H1 (cell line): ENCODE measurements around the gene GPS1. TPM values are rescaled to one million over a fixed set of nuclear protein-coding genes. Genes with fewer than 3 reads are reported as not detected.

Source experiments
- CTCF ChIA-PET: fragments of 300-600 bp; sonication (Branson Sonifier 250); formaldehyde crosslinking; loops from one replicate; lab custom pipeline; 2021; ENCODE audit not compliant: partially characterized antibody; lab: Charles Lee
- POLR2A ChIA-PET: fragments of 300-600 bp; sonication (Branson Sonifier 250); formaldehyde crosslinking; loops from one replicate; lab custom pipeline; 2021; ENCODE audit warnings: inconsistent platforms; ENCODE audit not compliant: partially characterized antibody; lab: Charles Lee
- DNase-seq, 2 experiments: peaks; one replicate each; pipeline versions ENCODE4 v3.0.0 to v3.0.0-alpha.2; 2010 to 2022; ENCODE audit warnings: low spot score in 2 of 2, low read depth in 1 of 2, mixed read lengths in 1 of 2
- FAIRE-seq: peaks from 2 replicates; lab custom pipeline; 2011; peaks lifted over from hg19 to GRCh38; lab: Jason Lieb, UNC
- H2AFZ ChIP-seq: 2 replicates; pipeline ENCODE4 v1.8.1; 2012; ENCODE audit warnings: low read length, inconsistent platforms
- H2AK5ac ChIP-seq: 2 replicates; pipeline ENCODE4 v1.6.1; 2013; ENCODE audit warnings: low read depth, low read length
- H2BK120ac ChIP-seq: replicated peaks from 2 replicates; pipeline ENCODE3; 2013; ENCODE audit warnings: low read depth, low read length, inconsistent platforms
- H2BK12ac ChIP-seq: 2 replicates; pipeline ENCODE4 v1.6.1; 2013; ENCODE audit warnings: low read depth, low read length
- H2BK15ac ChIP-seq: 2 replicates; pipeline ENCODE4 v1.6.1; 2013; ENCODE audit warnings: low read length
- H2BK20ac ChIP-seq: 2 replicates; pipeline ENCODE4 v1.6.1; 2013; ENCODE audit warnings: low read length
- H2BK5ac ChIP-seq: 2 replicates; pipeline ENCODE4 v1.6.1; 2013; ENCODE audit warnings: low read depth, low read length
- H3K14ac ChIP-seq: 2 replicates; pipeline ENCODE4 v1.6.1; 2013; ENCODE audit warnings: inconsistent platforms; ENCODE audit not compliant: insufficient read length
- H3K18ac ChIP-seq: 2 replicates; pipeline ENCODE4 v1.6.1; 2013; ENCODE audit warnings: low read length; ENCODE audit errors: extremely low read depth
- H3K23ac ChIP-seq: 2 replicates; pipeline ENCODE4 v1.6.1; 2013; ENCODE audit warnings: inconsistent platforms; ENCODE audit not compliant: insufficient read length
- H3K23me2 ChIP-seq: 2 replicates; pipeline ENCODE4 v1.6.1; 2013; ENCODE audit warnings: low read depth, low read length
- H3K27ac ChIP-seq: 2 replicates; pipeline ENCODE4 v1.6.1; 2011; ENCODE audit warnings: low read depth, low read length, inconsistent platforms
- H3K27me3 ChIP-seq, 4 experiments: replicated peaks in 1 of 4; 1 replicate in 1 of 4; 2 replicates in 3 of 4; pipeline versions ENCODE4 v1.6.1 to v1.8.1; 2011 to 2013; ENCODE audit warnings: low read length in 3 of 4, mild to moderate bottlenecking in 3 of 4, inconsistent platforms in 2 of 4, mixed read lengths in 2 of 4, moderate library complexity in 1 of 4; ENCODE audit not compliant: control insufficient read depth in 3 of 4, insufficient read depth in 3 of 4; ENCODE audit errors: extremely low read depth in 1 of 4
- H3K36me3 ChIP-seq, 4 experiments: 2 replicates each; pipeline versions ENCODE4 v1.6.1 to v1.8.1; 2011 to 2013; ENCODE audit warnings: mild to moderate bottlenecking in 4 of 4, low read length in 3 of 4, moderate library complexity in 2 of 4, control low read depth in 1 of 4, inconsistent platforms in 1 of 4; ENCODE audit not compliant: insufficient read depth in 4 of 4, control insufficient read depth in 2 of 4
- H3K4ac ChIP-seq: replicated peaks from 2 replicates; pipeline ENCODE3; 2013; ENCODE audit warnings: low read length, low read depth, mixed read lengths, inconsistent platforms; ENCODE audit not compliant: insufficient read length
- H3K4me1 ChIP-seq, 4 experiments: replicated peaks in 1 of 4; 1 replicate in 1 of 4; 2 replicates in 3 of 4; pipeline versions ENCODE4 v1.6.1 to v1.8.1; 2011 to 2013; ENCODE audit warnings: low read length in 3 of 4, inconsistent platforms in 2 of 4, mixed read lengths in 1 of 4; ENCODE audit not compliant: insufficient read depth in 4 of 4, control insufficient read depth in 3 of 4
- H3K4me2 ChIP-seq, 2 experiments: 2 replicates each; pipeline versions ENCODE4 v1.6.1 to v1.8.1; 2011 to 2013; ENCODE audit warnings: low read depth in 2 of 2, low read length in 2 of 2, control low read depth in 1 of 2, inconsistent platforms in 1 of 2, mild to moderate bottlenecking in 1 of 2; ENCODE audit not compliant: insufficient read depth in 1 of 2
- H3K4me3 ChIP-seq, 4 experiments: fragments of 200-600, 300-600 bp in 1 of 4; sonication (generic), shearing (Covaris generic), sonication (Bioruptor Twin) in 1 of 4; 2 replicates each; pipeline versions ENCODE4 v1.5.1 to v1.8.1; 2011 to 2016; ENCODE audit warnings: low read length in 4 of 4, low read depth in 3 of 4, control low read depth in 2 of 4, inconsistent platforms in 2 of 4, mild to moderate bottlenecking in 2 of 4, mixed read lengths in 1 of 4, moderate library complexity in 1 of 4; ENCODE audit not compliant: insufficient read depth in 2 of 4; ENCODE audit errors: extremely low read depth in 1 of 4
- H3K56ac ChIP-seq: replicated peaks from 2 replicates; pipeline ENCODE3; 2013; ENCODE audit warnings: low read depth, mild to moderate bottlenecking, mixed read lengths, low read length, inconsistent platforms; ENCODE audit not compliant: insufficient read length
- H3K79me1 ChIP-seq: 2 replicates; pipeline ENCODE4 v1.6.1; 2013; ENCODE audit warnings: low read depth, low read length, control low read depth
- H3K79me2 ChIP-seq, 2 experiments: 2 replicates each; pipeline versions ENCODE4 v1.6.1 to v1.8.1; 2012 to 2013; ENCODE audit warnings: low read length in 2 of 2, mild to moderate bottlenecking in 2 of 2, inconsistent platforms in 1 of 2; ENCODE audit not compliant: insufficient read depth in 2 of 2, control insufficient read depth in 1 of 2
- H3K9ac ChIP-seq, 4 experiments: replicated peaks in 1 of 4; 1 replicate in 1 of 4; 2 replicates in 3 of 4; pipeline versions ENCODE4 v1.6.1 to v1.8.1; 2011 to 2013; ENCODE audit warnings: low read depth in 3 of 4, low read length in 3 of 4, control low read depth in 2 of 4, mild to moderate bottlenecking in 2 of 4, moderate library complexity in 2 of 4, inconsistent platforms in 1 of 4; ENCODE audit errors: extremely low read depth in 1 of 4
- H3K9me3 ChIP-seq, 2 experiments: 2 replicates each; pipeline versions ENCODE4 v1.6.1 to v1.8.1; 2012 to 2013; ENCODE audit warnings: mild to moderate bottlenecking in 2 of 2, moderate library complexity in 2 of 2, control low read depth in 1 of 2, inconsistent platforms in 1 of 2, low read depth in 1 of 2, low read length in 1 of 2, mixed read lengths in 1 of 2; ENCODE audit not compliant: insufficient read depth in 2 of 2
- H4K20me1 ChIP-seq, 2 experiments: replicated peaks in 1 of 2; 2 replicates each; pipeline versions ENCODE3 to v1.8.1; 2011 to 2013; ENCODE audit warnings: inconsistent platforms in 2 of 2, low read length in 2 of 2, mild to moderate bottlenecking in 1 of 2; ENCODE audit not compliant: insufficient read depth in 2 of 2, control insufficient read depth in 1 of 2
- H4K5ac ChIP-seq: 2 replicates; pipeline ENCODE4 v1.6.1; 2013; ENCODE audit warnings: low read length, low read depth, mixed read lengths, inconsistent platforms; ENCODE audit not compliant: insufficient read length
- H4K8ac ChIP-seq: 2 replicates; pipeline ENCODE4 v1.8.0; 2013; ENCODE audit warnings: mild to moderate bottlenecking, moderate library complexity, low read length, inconsistent platforms; ENCODE audit not compliant: insufficient read depth; ENCODE audit errors: extremely low read depth
- H4K91ac ChIP-seq: replicated peaks from 2 replicates; pipeline ENCODE3; 2013; ENCODE audit warnings: low read length, mixed read lengths, inconsistent platforms; ENCODE audit not compliant: insufficient read length
- JUND ChIP-seq: IDR thresholded peaks from 2 replicates; pipeline ENCODE4 v1.6.1; 2011; ENCODE audit warnings: mild to moderate bottlenecking, improper control_type of control experiment, low read length
- KDM1A ChIP-seq: fragments of 200-600, 300-600 bp; sonication (generic); IDR thresholded peaks from 2 replicates; pipeline ENCODE4 v1.7.1; 2016; ENCODE audit warnings: mild to moderate bottlenecking, low read length, borderline replicate concordance
- KDM5A ChIP-seq: fragments of 200-600 bp; IDR thresholded peaks from 2 replicates; pipeline ENCODE4 v1.7.1; 2012; ENCODE audit warnings: mild to moderate bottlenecking, low read length, inconsistent platforms, mixed read lengths
- NANOG ChIP-seq: IDR thresholded peaks from 2 replicates; pipeline ENCODE4 v1.6.1; 2011; ENCODE audit warnings: low read length, low read depth, mild to moderate bottlenecking, inconsistent platforms; ENCODE audit not compliant: insufficient read depth, poor library complexity, severe bottlenecking
- NRF1 ChIP-seq: IDR thresholded peaks from 2 replicates; pipeline ENCODE4 v1.6.1; 2011; ENCODE audit warnings: mild to moderate bottlenecking, low read depth, low read length, improper control_type of control experiment
- RAD21 ChIP-seq, 2 experiments: IDR thresholded peaks in 1 of 2; conservative IDR thresholded peaks in 1 of 2; 2 replicates each; pipeline ENCODE4 v1.6.1; 2011; ENCODE audit warnings: low read depth in 2 of 2, low read length in 2 of 2, improper control_type of control experiment in 1 of 2, inconsistent platforms in 1 of 2, mild to moderate bottlenecking in 1 of 2, moderate library complexity in 1 of 2
- RNF2 ChIP-seq: fragments of 200-900, 300-1000 bp; sonication (generic); IDR thresholded peaks from 2 replicates; pipeline ENCODE4 v1.7.1; 2016; ENCODE audit warnings: borderline replicate concordance, low read depth, mild to moderate bottlenecking, antibody characterized with exemption, low read length; ENCODE audit not compliant: poor library complexity, severe bottlenecking; ENCODE audit errors: missing control alignments
- SP2 ChIP-seq: IDR thresholded peaks from 2 replicates; pipeline ENCODE4 v1.6.1; 2012; ENCODE audit warnings: mild to moderate bottlenecking, low read length, inconsistent platforms
- TEAD4 ChIP-seq: IDR thresholded peaks from 2 replicates; pipeline ENCODE4 v1.6.1; 2012; ENCODE audit warnings: low read depth, low read length, inconsistent platforms, mixed read lengths
- YY1 ChIP-seq: IDR thresholded peaks from 2 replicates; pipeline ENCODE4 v1.6.1; 2011; ENCODE audit warnings: low read depth, mild to moderate bottlenecking, low read length
- ZNF274 ChIP-seq: IDR thresholded peaks from 2 replicates; pipeline ENCODE4 v1.7.0; 2012; ENCODE audit warnings: low read length, borderline replicate concordance; ENCODE audit errors: extremely low read depth
- whole genome bisulfite sequencing, 2 experiments: shearing (Covaris generic) in 1 of 2; methylation state at CpG; one replicate each; pipeline versions ENCODE4 v1.1.6 to v1.1.7; 2013 to 2015; ENCODE audit warnings: low lambda C conversion rate in 2 of 2, mixed read lengths in 2 of 2, inconsistent platforms in 1 of 2, low coverage in 1 of 2, missing lambda C conversion rate in 1 of 2; ENCODE audit not compliant: insufficient replicate concordance in 2 of 2, insufficient coverage in 1 of 2, insufficient read length in 1 of 2; ENCODE audit errors: extremely low coverage in 1 of 2, missing lambda C conversion rate in 1 of 2; 5-methylcytosine and 5-hydroxymethylcytosine counted together
- polyA plus RNA-seq, 7 experiments: library from polyadenylated mRNA; depleted of rRNA in 3 of 7; stranded (reverse) in 5 of 7; unstranded in 2 of 7; fragments of >200 nt in 5 of 7; fragments of 200-250 nt in 2 of 7; gene quantifications; 1 replicate in 5 of 7; 2 replicates in 1 of 7; 4 replicates in 1 of 7; pipeline versions ENCODE4 v1.2.1 to v1.2.3, GENCODE V29; 2011 to 2013; ENCODE audit warnings: missing spikeins in 2 of 7, mixed read lengths in 2 of 7
- total RNA-seq: library from RNA; stranded (reverse); fragmentation: NEBNext Ultra II Directional; extraction: Animal tissue kit (Norgen Biotek cat#: 25700); gene quantifications from 2 replicates; pipeline ENCODE4 v1.2.1, GENCODE V29; 2021
- TF ChIP-seq, protein P1 (sequence below): IDR thresholded peaks from 2 replicates; pipeline ENCODE4 v1.6.1; 2011; ENCODE audit warnings: low read length, improper control_type of control experiment

Gene GPS1
- total and polyA plus RNA-seq, 2 of the 8 experiments (the other 6 are each of a cell fraction or from before 2014, with no cell fraction given), result 153 to 277 TPM

DNA sequence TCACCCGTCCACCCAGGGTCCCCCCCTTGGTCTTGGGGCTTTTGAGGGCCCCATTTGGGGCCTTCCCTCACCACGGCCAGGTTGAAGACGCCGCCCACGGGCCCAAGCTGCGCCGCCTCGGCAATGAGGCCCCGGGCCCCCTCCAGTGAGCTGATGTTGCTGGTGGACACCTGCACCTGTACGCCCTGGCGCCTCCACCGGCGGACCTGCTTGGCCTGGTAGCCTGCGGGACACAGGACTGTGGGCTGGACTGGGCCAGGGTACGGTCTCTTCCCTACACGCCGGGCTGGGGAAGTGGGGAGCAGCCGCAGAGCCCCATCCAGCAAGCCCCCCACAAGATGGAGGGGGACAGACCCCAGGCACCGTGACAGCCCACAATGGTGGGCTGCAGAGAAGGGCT, 30.8 kb downstream of the GPS1 start:
- no peak overlapping the region for H4K91ac ChIP-seq
- H2AFZ ChIP-seq, result no peak overlapping the region
- CTCF ChIA-PET, result interaction anchor here (1.0 to 2.9 kb wide), 4 partner anchors 52 to 74 kb away, joined by 3 to 13 read pairs (median 6); no protein-coding TSS in a partner anchor
- TF ChIP-seq NRF1 (no peak), SP2 (no peak), TEAD4 (no peak), KDM5A (no peak), JUND (no peak), RAD21 (IDR thresholded peaks at IDR 0.05 in 1 of 2, conservative IDR thresholded peaks at IDR 0.05 in 1 of 2; ENCODE audit: low read depth in 2 of 2, low read length in 2 of 2) (no peak), ZNF274 (no peak), RNF2 (no peak), NANOG (no peak), YY1 (no peak), KDM1A (no peak)
- TF ChIP-seq, protein P1, sequence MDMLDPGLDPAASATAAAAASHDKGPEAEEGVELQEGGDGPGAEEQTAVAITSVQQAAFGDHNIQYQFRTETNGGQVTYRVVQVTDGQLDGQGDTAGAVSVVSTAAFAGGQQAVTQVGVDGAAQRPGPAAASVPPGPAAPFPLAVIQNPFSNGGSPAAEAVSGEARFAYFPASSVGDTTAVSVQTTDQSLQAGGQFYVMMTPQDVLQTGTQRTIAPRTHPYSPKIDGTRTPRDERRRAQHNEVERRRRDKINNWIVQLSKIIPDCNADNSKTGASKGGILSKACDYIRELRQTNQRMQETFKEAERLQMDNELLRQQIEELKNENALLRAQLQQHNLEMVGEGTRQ, result no peak

More for the DNA sequence above, 30.8 kb downstream of the GPS1 start:
- Histone ChIP-seq H3K79me1 (peaks cover 7% of the 10 kb centered on the region), H2BK5ac (no peak overlapping the region), H2BK15ac (no peak overlapping the region), H4K5ac (no peak overlapping the region), H3K9ac (no peak overlapping the region), H3K4me3 (no peak overlapping the region), H3K4ac (no peak overlapping the region), H3K18ac (no peak overlapping the region), H3K56ac (no peak overlapping the region), H3K23me2 (no peaks in the 10 kb centered on the region), H2BK120ac (no peak overlapping the region), H3K36me3 (peaks cover 63 to 96% (median 81%) of the 10 kb centered on the region in 4 experiments), H4K8ac (no peak overlapping the region), H2BK12ac (no peak overlapping the region), H3K9me3 (no peaks in the 10 kb centered on the region), H3K23ac (no peak overlapping the region), H3K4me2 (no peak overlapping the region), H4K20me1 (peaks cover 30 to 65% of the 10 kb centered on the region in 2 experiments), H3K27me3 (no peaks in the 10 kb centered on the region), H3K4me1 (no peaks in the 10 kb centered on the region), H3K79me2 (no peaks in the 10 kb centered on the region), H3K27ac (no peak overlapping the region), H2BK20ac (no peak overlapping the region), H2AK5ac (no peak overlapping the region), H3K14ac (no peak overlapping the region)
- POLR2A ChIA-PET, result interaction anchor here (0.8 to 12.5 kb wide), 9 partner anchors 7 to 52 kb away, joined by 3 to 105 read pairs (median 6); partner anchors contain the start of gene FASN
- DNase-seq (no peak), FAIRE-seq (no peak)
- 88% methylated on average over 15 of the region's 19 CpGs; no CpG with 5 or more reads in 1 of the 2 experiments for WGBS, 2 experiments
